Activated CD4-positive, alpha-beta T cell treated with anti-CD3 and anti-CD28 coated beads, Interleukin-2, amount 50 U/mL, for 16 hours (primary cell): ENCODE results near the gene CBFA2T3.

Experiments
- DNase-seq: peaks from one replicate; pipeline ENCODE4 v3.0.0-alpha.2; 2020

The CBFA2T3 gene

DNA sequence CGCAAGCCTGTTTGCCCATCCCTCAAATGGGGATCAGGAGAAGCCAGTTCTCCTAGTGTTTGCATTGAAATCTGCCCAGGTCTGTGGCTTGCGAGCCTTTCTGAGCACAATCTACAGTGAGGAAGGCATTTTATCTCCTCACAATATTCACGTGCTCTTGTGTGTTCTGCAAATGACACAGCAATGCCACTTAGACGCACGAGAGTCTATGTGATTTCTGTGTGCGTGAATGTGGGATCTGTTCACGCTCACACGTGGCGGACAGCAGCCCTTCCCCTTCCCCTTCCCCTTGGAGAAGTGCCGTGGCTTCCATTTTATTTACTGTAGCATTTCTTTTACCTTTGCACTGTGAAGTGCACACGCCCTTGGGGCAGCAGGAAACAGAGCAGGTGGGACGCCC is 17.7 kb upstream of the CBFA2T3 start:
- DNase-seq: no peak

DNA sequence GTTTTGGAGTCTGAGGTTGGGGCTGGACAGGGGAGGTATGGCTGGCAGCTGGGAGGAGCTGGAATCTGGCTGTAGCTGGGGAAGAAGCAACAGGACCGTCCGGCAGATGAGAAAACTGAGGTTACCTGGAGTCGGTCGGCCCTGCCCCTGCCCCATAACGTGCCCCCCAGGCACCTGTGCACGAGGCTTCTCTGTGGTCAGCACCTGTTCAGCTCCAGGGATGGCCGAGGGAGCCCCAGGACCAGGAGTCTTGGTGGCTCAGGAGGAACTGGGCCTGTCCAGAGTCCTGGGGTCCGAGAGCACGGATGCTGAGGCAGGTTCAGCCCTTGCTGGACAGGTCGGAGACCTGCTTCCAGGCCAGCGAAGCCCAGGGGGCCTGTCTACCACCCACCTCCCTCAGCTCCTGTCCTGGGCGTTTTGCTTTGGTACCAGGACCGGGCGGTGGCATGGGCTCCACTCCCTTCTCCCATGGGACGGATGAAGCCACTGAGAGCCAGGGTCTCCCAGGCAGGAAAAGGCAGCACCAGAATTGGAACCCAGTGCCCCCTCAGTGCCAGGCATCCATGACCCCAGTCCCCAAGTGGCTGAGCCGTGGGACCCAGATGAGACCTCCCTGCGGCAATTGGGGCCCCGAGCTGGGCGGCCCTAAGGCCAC is 17.1 kb upstream of the CBFA2T3 start:
- no peak for DNase-seq

DNA sequence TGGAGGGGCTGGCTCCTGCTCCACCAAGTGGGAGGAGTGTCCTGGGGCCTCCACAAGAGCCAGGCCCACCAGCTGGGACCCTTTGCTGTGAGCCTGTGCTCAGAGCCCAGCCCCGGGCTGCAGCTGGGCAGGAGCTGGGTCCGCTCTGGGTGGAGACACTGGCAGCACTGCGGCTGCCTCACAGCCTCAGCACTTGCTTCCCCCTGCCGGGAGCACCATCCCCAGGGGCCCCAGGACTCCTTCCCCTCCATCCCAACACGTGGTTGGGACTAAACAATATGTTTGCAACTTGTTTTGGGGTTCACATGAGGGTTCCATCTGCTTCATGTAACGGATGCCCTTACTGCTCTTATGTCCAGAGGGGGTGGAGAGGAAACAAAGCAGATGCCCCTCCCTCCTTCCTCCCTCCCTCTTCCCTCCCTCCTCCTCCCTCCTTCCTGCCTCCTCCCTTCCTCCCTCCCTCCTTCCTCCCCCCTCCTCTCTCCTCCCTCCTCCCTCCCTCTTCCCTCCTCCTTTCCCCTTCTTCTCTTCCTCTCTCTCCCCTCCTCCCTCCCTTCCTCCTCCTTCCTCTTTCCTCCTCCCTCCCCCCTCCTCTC is 16.3 kb upstream of the CBFA2T3 start:
- DNase-seq: no peak

DNA sequence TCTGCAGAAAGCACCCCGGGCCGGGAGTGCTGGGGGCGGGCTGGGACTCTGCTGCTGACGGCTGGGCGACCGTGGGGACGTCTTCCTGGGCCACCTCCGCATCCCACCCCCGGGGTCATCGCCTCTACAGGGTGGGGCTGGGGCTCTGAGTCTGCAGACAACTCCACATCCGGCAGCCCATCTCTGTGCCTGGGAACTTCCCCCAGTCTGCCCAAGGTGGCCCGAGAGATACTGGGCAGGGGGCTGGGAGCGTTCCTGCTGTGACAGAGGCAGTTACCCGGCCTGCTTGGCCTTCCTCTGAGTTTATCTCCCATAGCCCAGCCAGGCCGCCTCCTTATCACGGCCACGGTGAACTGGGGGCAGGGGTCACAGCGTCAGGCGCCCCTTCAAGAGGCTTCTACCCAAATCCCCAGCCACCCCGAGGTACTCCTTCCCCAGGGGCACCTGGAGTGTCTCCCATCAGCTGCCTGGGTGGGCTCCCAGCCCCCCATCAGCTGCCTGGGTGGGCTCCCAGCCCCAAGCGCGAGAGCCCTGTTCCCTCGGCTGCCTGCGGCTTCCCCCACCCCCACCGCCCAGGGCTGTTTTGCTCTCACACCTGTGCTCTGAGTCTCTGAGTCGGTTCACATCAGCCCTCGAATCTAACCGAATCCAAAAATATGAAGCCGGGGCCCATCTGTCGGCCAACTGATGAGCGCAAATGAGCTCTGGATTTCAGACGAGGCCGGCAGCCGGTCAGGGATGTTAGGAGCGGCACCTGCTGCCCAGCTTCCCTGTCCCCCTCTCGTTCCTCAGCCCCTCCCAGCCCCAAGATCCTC is 15.6 kb upstream of the CBFA2T3 start:
- no peak for DNase-seq

DNA sequence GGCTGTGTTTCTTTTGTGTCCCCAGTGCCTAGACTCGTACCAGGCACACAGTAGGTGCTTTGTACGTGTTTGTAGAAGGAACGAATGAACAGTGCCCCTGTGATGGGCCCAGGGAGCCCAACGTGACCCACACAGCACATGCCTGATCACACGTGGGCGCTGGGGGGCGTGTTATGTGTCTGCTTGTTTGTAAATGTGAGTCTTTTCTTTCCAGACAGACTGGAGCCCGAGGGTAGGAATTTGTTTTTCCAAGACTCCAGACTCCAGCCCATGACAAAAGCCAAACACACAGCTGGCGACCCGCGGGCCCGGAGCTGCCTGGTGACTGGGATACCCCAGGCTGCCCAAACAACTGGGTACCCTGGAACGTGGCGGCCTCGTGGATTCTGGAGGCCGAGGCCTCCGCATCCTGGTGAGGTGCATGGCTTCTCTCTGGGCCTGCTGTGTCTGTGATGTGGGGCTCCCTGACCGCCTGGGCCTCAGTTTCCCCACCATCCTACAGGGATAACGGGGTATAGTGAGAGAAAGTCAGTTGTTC is 14.9 kb upstream of the CBFA2T3 start:
- no peak for DNase-seq

DNA sequence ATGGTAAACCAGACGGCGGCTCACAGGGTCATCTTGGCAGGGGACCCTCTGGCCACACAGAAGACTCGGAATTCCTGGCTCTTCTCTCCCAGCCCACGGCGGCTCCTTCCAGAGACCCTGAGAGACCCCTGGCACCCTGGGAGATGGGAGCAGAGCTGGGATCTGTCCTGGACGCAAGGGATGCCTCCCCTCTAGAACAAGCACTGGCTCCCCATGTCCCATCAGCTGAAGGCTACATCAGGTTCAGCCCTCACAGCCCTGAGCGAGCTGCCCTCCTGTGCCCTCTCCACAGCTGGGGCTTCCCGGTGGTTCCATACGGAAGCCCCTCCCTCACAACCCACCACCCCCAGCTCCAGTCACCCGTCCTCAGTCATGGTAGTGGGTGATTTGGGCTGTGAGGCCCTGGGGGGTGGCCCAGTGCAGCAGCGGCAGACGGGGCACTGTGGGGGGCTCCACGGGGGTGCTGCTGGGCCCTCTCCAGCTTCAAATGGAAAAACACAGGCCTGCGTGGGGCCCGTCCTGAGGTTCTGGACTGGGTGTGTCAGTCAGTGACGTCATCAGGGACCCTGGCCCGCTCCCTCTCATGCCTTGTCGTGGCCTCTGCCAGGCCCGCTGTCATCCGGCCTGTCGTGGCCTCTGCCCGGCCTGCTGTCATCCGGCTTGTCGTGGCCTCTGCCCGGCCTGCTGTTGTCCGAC is 13.0 kb upstream of the CBFA2T3 start:
- no peak for DNase-seq

DNA sequence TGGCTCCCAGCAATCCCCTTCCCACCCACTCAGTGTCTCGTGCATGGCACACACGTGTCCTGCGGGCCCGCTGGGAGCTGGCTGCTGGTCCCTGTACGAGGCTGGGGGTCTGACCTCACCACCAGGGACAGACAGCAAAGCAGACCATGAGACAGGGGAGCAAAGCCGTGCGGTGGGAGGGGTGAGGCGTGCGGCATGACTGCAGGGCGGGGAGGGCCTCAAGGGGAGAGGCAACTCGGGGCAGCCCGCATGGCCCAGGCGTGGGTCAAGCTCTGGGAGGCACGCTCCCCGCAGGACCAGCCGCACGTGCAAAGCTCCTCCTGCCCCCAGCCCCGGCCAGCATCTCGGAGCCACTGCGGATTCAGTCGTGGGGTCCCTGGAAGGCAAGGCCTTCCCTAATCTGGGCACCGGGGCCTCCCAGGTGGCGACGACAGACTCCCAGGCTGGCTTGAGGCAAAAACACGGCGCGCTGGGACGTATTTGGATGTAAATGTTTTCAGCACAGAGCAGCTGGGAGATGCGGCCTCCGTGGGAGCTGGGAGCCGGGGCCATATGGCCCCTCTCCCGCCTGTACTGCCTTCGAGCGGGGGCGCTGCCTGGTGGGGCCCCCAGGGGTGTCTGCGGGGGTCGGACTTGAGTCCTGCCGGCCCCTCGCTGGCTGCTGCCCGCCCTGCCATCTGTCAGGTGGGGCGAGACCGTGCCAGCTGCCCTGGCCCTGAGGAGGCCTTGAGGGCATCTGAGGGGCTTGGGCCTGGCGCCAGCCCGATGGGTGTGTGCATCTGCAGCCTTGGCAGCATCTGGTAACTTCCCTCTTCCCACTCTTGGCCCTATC is 12.2 kb upstream of the CBFA2T3 start:
- DNase-seq: no peak

DNA sequence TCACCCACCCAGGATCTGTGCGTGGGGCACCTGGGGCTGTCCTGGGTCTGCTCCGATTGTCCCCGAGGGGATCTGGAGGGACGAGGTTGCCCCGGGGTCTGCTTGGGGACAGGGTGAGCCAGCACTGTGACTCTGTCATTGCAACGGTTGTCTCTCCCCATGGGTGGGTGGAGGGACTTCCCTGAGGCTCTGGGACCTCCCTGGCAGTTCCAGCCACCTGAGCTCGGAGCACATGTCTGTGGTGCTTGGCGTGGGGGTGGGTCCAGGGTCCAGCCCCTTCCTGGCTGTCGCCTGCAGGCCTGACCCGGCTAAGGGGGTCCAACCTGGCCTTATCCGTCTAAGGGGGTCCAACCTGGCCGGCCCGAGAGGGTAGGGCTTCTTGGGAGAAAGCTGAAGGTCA is 8.5 kb upstream of the CBFA2T3 start:
- DNase-seq: no peak

DNA sequence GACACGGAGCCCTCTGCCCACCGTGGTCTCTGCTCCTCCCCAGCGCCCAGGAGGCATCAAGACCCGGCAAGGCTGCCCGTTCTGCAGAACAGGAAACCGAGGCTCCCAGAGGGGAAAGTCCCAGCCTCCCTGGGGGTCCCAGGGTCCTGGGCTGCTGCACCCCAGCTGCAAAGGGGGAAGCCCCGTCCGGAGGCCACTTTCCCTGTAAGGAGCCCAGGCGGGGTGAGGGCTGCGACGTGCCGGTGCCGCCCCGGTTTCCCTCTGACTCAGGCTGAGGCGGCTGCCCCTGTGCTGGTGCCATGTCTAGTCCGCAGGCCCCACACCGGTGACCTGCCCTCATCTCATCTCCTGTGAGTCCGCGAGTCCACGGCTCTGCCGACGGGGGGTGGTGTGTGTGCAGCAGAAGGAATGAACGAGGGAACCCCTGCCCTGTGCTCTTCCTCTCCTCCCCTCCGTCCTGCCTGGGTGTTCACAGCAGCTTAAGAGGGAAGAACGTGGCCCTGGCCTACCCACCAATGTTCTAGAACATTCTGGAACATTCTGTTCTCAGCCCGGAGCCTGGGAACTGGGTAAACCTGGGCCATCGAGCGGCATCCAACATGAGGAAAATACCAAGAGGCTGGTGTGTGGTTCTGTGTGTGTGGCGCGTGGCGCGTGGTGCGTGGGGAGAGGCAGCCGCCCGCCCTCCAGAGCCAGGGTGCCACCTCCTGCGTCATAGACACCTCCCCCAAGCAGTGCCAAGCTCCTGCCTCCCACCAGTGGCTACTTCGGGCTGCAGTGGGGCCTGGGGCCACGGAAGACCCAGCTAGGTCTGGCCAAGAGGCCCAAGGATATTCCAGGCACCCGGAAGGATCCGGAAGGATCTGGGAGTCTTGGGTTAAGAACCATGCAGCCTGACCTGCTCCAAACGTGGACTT is 7.0 kb upstream of the CBFA2T3 start:
- DNase-seq: no peak

DNA sequence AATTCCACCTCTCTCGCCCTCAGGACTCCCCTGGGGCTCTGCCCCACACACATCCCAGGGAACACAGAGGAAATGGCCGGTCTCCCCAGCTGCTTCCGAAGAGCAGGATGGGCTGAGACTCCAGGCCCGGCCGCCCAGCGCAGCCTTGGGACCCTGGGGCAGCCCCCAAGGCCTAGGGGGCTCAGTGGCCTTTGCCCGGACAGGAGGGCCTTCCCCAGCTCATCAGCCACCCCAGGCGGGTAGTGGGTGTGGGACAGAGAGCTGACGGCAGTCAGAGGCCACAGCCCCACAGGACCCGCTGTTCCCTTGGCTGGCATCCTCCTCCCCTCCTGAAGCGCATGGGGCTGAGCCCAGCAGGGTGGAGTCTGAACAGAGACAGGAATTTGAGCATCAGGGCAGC is 6.2 kb upstream of the CBFA2T3 start:
- no peak for DNase-seq

DNA sequence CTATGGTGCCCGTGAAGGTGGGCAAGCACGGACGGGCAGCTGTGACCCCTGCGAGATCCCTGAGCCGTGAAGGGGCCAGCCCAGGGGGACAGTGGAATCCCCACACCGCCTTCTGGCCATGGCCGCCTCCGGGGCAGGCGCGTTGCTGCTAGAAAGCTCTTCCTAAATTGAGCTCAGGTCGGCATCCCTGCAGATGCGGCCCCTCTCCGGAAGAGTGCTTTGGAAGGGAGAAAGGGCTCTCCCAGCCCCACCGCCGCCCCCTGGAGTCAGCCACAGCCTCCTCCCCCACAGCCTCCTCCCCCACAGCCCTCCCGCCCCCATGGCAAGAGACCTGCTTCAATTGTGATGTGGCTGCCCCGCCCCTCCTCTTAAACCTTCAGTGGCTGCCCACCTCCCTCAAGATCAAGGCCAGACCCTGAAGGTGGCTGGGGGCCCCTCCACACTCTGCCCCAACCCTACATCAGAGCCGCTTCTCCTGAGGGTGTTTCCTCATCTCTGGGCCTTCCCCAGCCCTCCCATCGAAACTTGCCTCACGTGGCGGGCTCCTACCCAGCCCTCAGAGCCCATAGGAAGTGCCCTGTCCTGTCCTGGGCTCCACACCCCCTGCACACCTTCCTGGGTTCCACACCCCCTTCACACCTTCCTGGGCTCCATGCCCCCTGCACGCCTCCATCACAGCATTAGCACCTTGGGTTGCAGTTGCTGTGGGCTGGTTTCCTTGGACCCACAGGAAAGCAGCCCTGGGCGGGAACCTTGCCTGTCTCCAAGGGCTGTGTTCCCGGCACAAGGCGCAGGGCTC is 5.5 kb upstream of the CBFA2T3 start:
- DNase-seq: no peak

DNA sequence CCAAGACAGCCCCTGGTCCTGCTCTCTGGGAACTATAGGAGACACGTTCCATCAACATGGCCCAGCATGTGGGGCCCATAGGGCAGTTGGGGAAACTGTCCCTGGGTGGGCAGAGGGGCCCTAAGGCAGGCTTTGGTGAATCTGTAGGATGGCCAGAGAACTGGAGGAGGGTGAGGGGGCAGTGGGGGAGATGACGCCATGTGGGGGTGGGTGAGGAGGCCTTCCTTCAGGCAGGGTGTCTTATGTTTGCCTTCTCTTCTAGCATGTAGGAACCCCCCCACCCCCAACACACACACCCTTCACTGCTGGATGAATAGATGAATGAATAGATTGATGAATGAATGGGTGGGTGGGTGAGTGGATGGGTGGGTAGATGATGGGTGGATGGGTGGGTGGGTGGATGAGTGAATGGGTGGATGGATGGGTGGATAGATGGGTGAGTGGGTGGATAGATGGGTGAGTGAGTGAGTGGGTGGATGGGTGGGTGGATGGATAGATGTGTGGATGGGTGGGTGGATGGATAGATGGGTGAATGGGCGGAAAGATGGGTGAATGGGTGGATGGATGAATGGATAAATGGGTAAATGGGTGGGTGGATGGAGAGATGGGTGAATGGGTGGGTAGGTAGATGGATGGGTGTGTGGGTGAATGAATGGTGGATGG is 2.5 kb upstream of the CBFA2T3 start:
- no peak for DNase-seq

DNA sequence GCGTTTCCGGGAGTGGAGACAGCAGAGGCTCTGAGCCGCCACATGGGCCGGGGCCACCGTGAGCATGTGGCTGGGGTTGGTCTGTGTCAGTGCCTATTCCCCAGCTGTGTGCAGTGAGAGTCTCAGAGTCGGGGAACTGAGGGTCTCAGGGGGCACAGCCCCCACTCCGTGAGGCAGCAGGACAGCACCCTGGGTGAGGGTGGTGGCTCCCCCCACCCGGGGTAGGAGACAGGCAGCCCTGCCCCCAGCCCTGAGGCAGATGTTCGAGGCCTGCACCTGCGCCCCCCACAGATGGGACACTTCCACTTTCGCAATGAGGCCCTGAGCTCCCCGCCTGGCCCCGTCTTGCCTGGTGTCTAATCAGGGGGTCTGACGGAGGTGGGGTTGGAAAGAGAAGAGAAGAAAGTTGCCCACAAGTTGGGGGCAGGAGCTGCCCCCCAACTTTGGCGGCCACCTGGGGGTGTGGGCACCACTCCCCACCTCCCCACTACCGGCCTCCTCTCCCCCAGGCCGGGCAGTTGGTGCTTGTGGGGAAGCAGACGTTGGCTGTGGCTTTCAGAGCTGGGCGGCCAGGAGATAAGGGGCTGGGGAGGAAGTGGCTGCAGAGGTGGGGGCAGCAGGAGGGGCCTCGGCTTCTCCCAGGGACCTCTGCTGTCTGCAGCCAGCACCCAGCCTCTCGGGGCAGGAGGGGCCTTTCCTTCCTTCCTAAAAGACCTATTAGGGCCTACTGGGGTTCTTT is 1.8 kb upstream of the CBFA2T3 start:
- DNase-seq: no peak

DNA sequence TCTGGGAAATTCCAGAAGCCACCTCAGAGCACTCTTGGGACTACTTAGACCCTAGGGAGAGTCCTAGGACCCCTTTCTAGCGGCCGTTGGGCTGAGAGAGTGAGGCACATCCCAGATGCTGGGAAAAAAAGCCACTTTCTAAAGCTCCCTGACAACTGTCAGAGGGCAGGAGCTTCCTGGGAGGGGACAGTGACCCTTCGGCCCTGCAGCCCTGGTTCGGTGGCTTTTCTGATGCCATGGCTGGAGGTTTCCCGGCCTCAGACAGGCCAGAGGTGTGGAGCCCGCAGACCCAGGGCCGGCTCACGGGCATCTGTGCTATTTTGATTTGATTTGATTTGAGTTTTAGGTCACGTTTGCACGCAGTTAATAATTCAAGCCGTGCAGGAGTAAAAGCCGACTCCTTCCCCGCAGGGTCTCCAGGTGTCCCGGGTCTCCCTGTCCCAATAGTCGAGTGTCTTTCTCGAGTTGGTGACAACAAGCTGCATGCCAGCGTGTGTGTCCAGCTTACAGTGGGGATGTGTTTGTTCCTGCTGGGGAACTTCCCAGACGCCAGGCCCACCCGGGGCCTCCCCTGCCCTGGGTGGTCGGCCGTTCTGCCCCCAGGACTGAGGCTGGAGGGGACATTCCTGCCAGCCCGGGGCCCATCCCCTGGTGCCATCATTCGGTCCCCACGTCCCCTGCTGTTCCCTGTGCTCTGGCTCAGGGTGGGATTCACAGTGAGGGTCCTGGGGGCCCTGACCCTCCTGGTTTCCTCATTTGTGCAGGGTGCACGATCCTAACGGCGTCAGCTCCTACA is 1.0 kb upstream of the CBFA2T3 start:
- no peak for DNase-seq

DNA sequence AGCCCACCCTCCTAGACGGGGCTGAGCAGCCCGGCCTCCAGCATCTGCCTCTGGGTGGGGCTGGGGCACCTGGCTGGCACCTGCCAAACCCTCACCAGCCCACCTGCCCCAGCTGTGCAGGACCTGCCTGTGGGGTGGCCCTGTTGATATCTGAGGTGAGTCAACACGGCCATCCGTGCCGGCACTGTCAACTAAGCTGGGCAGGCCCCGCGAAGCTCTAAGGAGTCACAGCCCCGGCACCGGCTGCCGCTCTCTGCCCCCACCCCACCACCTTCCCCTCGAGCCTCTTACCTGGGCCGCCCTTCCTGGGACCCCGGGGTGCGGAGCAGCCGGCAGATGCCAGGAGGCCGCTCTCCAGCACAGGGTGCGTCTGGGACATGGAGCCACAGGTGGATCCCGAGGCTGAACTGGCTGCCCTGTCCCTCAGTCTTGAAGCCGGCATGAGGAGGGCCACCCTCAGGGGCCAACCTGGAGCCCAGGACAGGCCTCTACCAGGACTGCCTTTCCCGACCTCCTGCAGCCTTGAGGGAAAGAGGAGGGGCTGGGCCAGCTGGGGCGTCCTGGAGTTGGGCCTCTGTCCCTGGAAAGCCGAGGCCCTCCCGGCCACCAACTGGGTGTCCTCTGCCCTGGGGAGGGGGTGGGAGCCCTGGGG is 515 bp downstream of the CBFA2T3 start:
- DNase-seq: no peak

DNA sequence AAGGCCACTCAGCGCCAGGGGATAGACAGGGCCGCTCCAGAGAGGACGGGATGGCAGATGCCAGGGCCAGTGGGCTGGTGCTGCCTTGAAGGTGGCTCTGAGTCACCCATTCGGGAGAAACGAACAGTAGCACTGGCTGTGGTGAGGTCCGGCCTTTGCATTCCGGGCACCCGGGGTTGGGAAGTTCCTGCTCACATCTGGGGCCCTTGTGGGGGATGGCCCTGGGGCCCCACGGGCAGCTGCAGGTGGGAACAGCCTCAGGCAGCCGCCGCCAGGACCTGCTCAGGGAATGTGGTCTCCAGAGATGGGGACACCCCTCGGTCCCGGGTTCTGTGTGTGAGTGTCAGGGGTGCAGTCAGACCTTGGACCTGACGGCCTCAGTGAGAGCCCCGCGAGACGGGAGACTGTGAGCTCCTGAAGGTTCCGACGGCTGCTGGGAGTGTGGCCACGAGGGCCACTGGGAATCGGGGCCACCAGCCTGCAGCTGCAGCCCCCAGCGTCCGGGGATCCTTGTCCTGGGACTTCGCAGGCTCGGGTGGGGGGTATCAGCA is 1.4 kb downstream of the CBFA2T3 start:
- no peak for DNase-seq

DNA sequence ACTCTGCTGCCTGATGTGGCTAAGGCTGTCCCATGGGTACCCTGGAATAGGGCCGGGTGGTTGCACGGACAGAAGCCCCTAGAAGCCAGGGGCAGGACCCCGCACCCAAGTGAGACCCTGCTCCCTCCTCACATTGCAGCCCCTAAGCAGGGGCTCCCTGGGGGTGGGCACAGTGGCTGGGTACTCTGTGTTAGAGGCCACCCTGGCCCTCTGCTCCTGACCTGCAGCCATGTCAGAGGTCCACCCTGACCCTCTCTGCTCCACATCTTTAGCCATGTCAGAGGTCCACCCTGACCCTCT is 2.1 kb downstream of the CBFA2T3 start:
- no peak for DNase-seq
